Small intestine (tissue), 7 donors: ENCODE data around the gene PYHIN1. TPM values are rescaled to one million over a fixed set of nuclear protein-coding genes. Genes with fewer than 3 reads are reported as not detected.

Experiments
- DNase-seq, 2 donors: peaks; one replicate each; pipeline versions ENCODE4 v3.0.0 to v3.0.0-alpha.2; 2013
- FAIRE-seq: peaks from 2 replicates; lab custom pipeline; 2012; peaks lifted over from hg19 to GRCh38; lab: Jason Lieb, UNC
- H3K27ac ChIP-seq, 3 donors: one replicate each; pipeline ENCODE4 v1.5.1; 2013; ENCODE audit warnings: low read length in 2 of 3, mild to moderate bottlenecking in 2 of 3, control low read depth in 1 of 3, inconsistent platforms in 1 of 3, low read depth in 1 of 3, moderate library complexity in 1 of 3
- H3K27me3 ChIP-seq, 3 donors: one replicate each; pipeline ENCODE4 v1.6.1; 2013; ENCODE audit warnings: low read length in 3 of 3, inconsistent platforms in 1 of 3; ENCODE audit not compliant: control insufficient read depth in 3 of 3, insufficient read depth in 3 of 3
- H3K36me3 ChIP-seq, 3 donors: one replicate each; pipeline ENCODE4 v1.6.1; 2013; ENCODE audit warnings: low read length in 3 of 3, inconsistent platforms in 1 of 3, low read depth in 1 of 3, mild to moderate bottlenecking in 1 of 3, moderate library complexity in 1 of 3; ENCODE audit not compliant: control insufficient read depth in 3 of 3, insufficient read depth in 2 of 3
- H3K4me1 ChIP-seq, 3 donors: one replicate each; pipeline ENCODE4 v1.6.1; 2013; ENCODE audit warnings: low read length in 2 of 3, inconsistent platforms in 1 of 3, low read depth in 1 of 3, mild to moderate bottlenecking in 1 of 3, moderate library complexity in 1 of 3; ENCODE audit not compliant: control insufficient read depth in 3 of 3, insufficient read depth in 2 of 3
- H3K4me3 ChIP-seq, 3 donors: one replicate each; pipeline ENCODE4 v1.5.1; 2013; ENCODE audit warnings: low read length in 3 of 3, control low read depth in 1 of 3, inconsistent platforms in 1 of 3, low read depth in 1 of 3, mild to moderate bottlenecking in 1 of 3, moderate library complexity in 1 of 3
- H3K9me3 ChIP-seq, 2 donors: one replicate each; pipeline ENCODE4 v1.6.1; 2013; ENCODE audit warnings: low read depth in 1 of 2, low read length in 1 of 2; ENCODE audit not compliant: control insufficient read depth in 2 of 2, insufficient read depth in 1 of 2
- WGBS, 3 donors: extraction: QIAGEN DNeasy Blood & Tissue Kit; methylation state at CpG; one replicate each; pipeline ENCODE4 v1.1.7; 2013; 5-methylcytosine and 5-hydroxymethylcytosine counted together
- polyA plus RNA-seq, 4 donors: library from polyadenylated mRNA; stranded (reverse) in 3 of 4; unstranded in 1 of 4; fragments of 200-250 nt in 3 of 4; fragments of 120-200 nt in 1 of 4; gene quantifications; one replicate each; pipeline versions ENCODE4 v1.2.1 to v1.2.3, GENCODE V29; 2013
- donor health status: healthy with polysubstance abuse.
- donor health status: control.
- donor health status: control.
- donor health status: Bipolar disorder and iron deficiency.
- donor health status: healthy.

The PYHIN1 gene
- polyA plus RNA-seq, 4 donors, result 0.55 to 0.81 (median 0.68) TPM

DNA sequence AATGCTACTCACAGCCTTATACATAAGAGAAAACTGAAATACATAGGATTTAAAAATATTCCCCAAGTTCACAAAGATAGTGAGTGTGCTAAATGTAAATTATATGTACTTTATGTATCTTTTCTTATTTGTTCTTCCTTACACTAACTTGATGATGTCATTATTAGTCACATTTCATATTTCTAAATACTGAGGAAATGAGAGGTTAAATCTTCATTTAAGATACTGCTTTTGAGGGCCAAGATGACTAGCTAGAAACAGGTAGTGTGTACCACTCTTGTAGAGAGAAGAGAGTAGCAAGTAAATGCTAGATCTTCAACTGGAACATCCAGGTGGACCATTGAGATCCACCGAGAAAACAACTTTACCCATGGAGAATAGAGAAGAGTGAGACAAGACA lies 29.8 kb downstream of the PYHIN1 start:
- Histone ChIP-seq H3K4me3 (no peak overlapping the region), H3K4me1 (no peaks in the 10 kb centered on the region), H3K36me3 (no peaks in the 10 kb centered on the region), H3K9me3 (no peaks in the 10 kb centered on the region), H3K27ac (no peak overlapping the region), H3K27me3 (no peaks in the 10 kb centered on the region)
- DNase-seq, result no peak
- 93 to 96% (median 95%) methylated on average over 1 of the region's 1 CpG for WGBS, 3 donors
- no peak for FAIRE-seq

DNA sequence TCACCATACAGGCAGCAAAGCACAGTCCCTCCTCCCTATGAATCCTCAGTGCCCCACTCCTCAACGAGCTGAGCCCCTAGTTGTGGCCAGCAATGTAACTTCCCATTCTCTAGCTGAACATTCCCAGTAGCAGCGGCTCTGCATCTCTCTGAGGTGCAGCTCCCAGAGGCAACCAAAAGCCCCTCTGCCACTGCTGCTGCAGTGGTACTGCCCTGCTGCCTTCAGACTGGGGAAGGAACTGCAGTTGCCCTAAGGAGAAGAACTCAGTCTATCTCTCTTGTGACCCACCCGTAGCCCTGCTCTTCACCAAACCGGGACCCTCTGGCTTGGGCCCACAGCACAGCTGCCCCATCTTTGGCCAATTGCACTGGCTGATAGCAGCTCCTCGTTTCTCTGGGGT lies 31.6 kb downstream of the PYHIN1 start:
- no peaks in the 10 kb centered on the region for H3K9me3 ChIP-seq
- H3K27me3 ChIP-seq, result no peaks in the 10 kb centered on the region
- 49 to 57% (median 51%) methylated on average over 5 of the region's 5 CpGs for WGBS, 3 donors
- no peak for DNase-seq
- FAIRE-seq, result no peak
- H3K27ac ChIP-seq, result no peak overlapping the region
- no peaks in the 10 kb centered on the region for H3K4me1 ChIP-seq
- no peaks in the 10 kb centered on the region for H3K36me3 ChIP-seq
- H3K4me3 ChIP-seq, result no peak overlapping the region

DNA sequence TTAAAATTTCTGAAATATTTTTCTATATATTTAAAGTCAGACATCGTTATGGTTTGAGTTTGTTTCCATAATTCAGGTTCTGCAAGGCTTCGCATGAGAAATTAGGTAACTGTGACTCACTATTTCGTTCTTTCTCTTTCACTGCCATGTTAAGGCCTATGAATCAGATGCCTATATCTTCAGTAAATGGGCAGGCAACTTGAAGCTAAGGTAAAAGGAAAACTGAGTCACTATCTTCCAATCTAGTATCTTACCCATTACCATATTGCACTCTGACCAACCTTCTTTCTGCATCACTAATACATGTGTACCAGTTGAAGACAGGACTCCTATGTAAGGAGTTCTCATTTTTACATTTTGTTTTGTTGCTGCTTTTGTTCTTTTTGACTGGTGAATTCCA lies 37.8 kb downstream of the PYHIN1 start:
- FAIRE-seq, result no peak
- DNase-seq, result no peak
- WGBS, 3 donors, result 71 to 74% (median 74%) methylated on average over 3 of the region's 3 CpGs
- H3K9me3 ChIP-seq, result no peaks in the 10 kb centered on the region
- no peaks in the 10 kb centered on the region for H3K4me1 ChIP-seq
- no peaks in the 10 kb centered on the region for H3K27me3 ChIP-seq
- H3K27ac ChIP-seq, result no peak overlapping the region
- H3K36me3 ChIP-seq, result no peaks in the 10 kb centered on the region
- H3K4me3 ChIP-seq, result no peak overlapping the region

DNA sequence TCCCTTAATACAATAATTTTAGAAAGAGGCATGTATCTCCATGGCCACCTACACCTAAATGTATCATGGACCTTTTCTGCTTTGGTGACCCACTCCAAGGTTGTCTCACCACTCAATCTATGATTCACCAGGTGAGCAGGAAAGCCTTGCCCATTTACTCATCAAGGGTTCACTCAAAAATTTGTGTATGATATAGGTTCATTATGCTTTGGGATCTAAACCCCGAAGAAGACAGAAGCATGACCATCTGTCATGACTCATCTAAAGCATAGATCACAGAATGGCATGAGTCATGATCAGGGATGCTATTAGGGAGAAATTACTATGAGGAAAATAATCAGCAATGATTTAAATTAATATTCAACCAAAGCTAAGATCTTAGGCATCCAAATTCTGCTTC lies 38.5 kb downstream of the PYHIN1 start:
- no peak for DNase-seq
- no peak overlapping the region for H3K4me3 ChIP-seq
- no peaks in the 10 kb centered on the region for H3K36me3 ChIP-seq
- H3K27ac ChIP-seq, result no peak overlapping the region
- no peaks in the 10 kb centered on the region for H3K4me1 ChIP-seq
- H3K9me3 ChIP-seq, result no peaks in the 10 kb centered on the region
- FAIRE-seq, result no peak
- H3K27me3 ChIP-seq, result no peaks in the 10 kb centered on the region
- WGBS, 3 donors, result 65 to 86% (median 70%) methylated on average over 1 of the region's 1 CpG

DNA sequence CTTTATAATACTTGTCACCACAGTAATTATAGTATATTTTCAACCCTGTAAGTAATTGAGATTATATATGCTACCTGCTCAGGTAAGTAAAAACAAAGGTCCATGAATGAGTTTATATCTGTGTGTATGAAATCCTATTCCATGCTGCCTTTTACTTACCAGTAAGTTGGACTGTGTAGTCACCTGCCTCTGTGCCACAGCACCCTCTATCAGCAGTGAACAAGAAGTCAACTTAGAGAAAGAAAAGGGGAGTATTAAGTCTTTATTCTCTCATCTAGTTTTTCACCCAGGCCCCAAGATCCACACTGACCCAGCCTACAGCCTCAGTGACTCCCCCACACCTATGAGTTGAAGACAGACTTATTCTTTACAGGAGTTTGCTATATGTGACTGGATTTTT lies 41.5 kb downstream of the PYHIN1 start:
- Histone ChIP-seq H3K36me3 (no peaks in the 10 kb centered on the region), H3K4me3 (no peak overlapping the region), H3K4me1 (no peaks in the 10 kb centered on the region), H3K9me3 (no peaks in the 10 kb centered on the region), H3K27ac (no peak overlapping the region), H3K27me3 (no peaks in the 10 kb centered on the region)
- DNase-seq (no peak), FAIRE-seq (no peak)

DNA sequence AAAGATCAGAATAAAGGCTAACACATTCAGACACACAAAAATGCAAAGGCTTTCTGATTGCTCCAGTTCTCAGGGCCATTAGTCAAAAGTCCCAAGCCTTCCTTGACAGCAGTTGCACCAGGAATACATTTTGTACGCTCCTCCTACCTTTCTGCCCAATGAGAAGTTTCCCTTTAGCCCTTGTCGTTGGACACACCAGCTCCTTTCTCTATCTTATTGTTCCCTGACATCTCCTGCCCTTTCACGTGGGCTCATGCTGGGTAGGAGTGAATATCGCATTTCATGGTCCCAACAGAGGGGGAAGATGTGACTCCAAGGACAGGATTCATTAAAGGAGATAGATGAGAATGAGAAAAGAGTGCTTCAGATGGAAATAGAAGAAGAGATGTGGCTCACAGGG lies 44.9 kb downstream of the PYHIN1 start:
- no peaks in the 10 kb centered on the region for H3K4me1 ChIP-seq
- WGBS, 3 donors, result 44 to 47% (median 47%) methylated on average over 4 of the region's 4 CpGs
- FAIRE-seq, result no peak
- no peaks in the 10 kb centered on the region for H3K27me3 ChIP-seq
- no peak overlapping the region for H3K4me3 ChIP-seq
- no peak for DNase-seq
- no peaks in the 10 kb centered on the region for H3K36me3 ChIP-seq
- H3K9me3 ChIP-seq, result peaks cover 0 to 3% of the 10 kb centered on the region in 2 donors
- H3K27ac ChIP-seq, result no peak overlapping the region

DNA sequence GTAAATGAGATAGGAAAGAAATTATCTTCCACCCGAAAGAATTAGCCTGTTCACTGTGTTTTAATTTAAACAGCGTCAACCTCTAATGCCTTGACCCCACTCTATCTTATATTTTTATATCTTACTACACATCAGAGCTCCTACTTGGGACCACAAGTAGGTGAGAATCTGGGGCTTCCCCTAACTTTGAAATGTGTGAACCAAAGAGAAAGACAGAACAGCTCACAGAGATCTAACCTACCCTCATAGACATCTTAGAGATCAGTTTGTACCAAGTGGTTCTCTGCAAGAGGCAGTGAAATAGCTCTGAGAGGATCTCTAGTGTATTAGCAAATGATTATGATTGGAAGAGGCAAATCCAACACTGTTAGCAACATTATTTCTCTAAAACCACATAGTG lies 47.4 kb downstream of the PYHIN1 start:
- no peak for FAIRE-seq
- 45 to 59% (median 53%) methylated on average over 2 of the region's 2 CpGs for WGBS, 3 donors
- H3K9me3 ChIP-seq, result peaks cover 0 to 3% of the 10 kb centered on the region in 2 donors
- no peaks in the 10 kb centered on the region for H3K36me3 ChIP-seq
- no peak overlapping the region for H3K27ac ChIP-seq
- H3K4me1 ChIP-seq, result no peaks in the 10 kb centered on the region
- DNase-seq, result no peak
- no peaks in the 10 kb centered on the region for H3K27me3 ChIP-seq
- no peak overlapping the region for H3K4me3 ChIP-seq

DNA sequence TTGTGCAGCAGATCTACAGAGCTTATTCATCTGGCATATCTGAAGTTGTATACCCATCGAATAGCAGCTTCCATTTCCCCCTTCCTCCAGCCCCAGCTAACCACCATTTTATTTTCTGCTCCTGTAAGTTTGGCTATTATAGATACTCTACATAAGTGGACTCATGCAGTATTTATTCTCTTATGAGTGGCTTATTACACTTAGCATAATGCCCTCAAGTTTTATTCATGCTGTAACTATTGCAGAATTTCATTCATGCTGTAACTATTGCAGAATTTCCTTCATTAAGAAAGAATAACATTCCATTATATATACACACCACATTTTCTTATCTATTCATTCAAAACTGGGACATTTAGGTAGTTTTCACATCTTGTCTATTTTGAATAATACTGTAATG lies 47.9 kb downstream of the PYHIN1 start:
- Histone ChIP-seq H3K4me3 (no peak overlapping the region), H3K4me1 (no peaks in the 10 kb centered on the region), H3K27me3 (no peaks in the 10 kb centered on the region), H3K27ac (no peak overlapping the region), H3K36me3 (no peaks in the 10 kb centered on the region), H3K9me3 (peaks cover 0 to 3% of the 10 kb centered on the region in 2 donors)
- DNase-seq, result no peak
- WGBS, 3 donors, result 40 to 79% (median 76%) methylated on average over 1 of the region's 1 CpG
- FAIRE-seq, result no peak

DNA sequence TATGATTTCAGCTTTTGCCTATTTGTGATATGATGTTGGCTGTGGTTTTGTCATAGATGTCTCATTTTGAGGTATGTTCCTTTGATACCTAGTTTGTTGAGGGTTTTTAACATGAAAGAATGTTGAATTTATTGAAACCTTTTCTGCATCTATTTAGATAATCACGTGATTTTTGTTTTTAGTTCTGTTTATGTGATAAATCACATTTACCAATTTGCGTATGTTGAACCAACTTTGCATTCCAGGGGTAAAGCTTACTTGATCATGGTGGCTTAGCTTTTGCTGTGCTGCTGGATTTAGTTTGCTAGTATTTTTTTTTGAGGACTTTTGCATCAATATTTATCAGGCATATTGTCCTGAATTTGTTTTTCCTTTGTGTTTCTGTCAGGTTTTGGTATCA lies 51.9 kb downstream of the PYHIN1 start:
- no peaks in the 10 kb centered on the region for H3K36me3 ChIP-seq
- H3K27me3 ChIP-seq, result no peaks in the 10 kb centered on the region
- no peaks in the 10 kb centered on the region for H3K4me1 ChIP-seq
- DNase-seq, result no peak
- FAIRE-seq, result no peak
- no peak overlapping the region for H3K4me3 ChIP-seq
- H3K9me3 ChIP-seq, result peaks cover 0 to 3% of the 10 kb centered on the region in 2 donors
- H3K27ac ChIP-seq, result no peak overlapping the region
- 76 to 86% (median 76%) methylated on average over 2 of the region's 2 CpGs for WGBS, 3 donors
